K562 (cell line): ENCODE measurements around the gene SDC3. TPM values are rescaled to one million over a fixed set of nuclear protein-coding genes. Genes with fewer than 3 reads are reported as not detected.

Source experiments
- BRF1 ChIP-seq: IDR thresholded peaks from 3 replicates; pipeline ENCODE4 v1.6.1; 2011; ENCODE audit warnings: borderline replicate concordance, mild to moderate bottlenecking; ENCODE audit not compliant: insufficient read length; ENCODE audit errors: extremely low read depth
- CCNT2 ChIP-seq: IDR thresholded peaks from 2 replicates; pipeline ENCODE4 v1.6.1; 2011; ENCODE audit warnings: borderline replicate concordance, low read depth, mild to moderate bottlenecking, moderate library complexity, mixed read lengths, low read length; ENCODE audit not compliant: insufficient read length; ENCODE audit errors: extremely low read depth
- ERF ChIP-seq: fragments of 450-650 bp; formaldehyde crosslinking; IDR thresholded peaks from 2 replicates; pipeline ENCODE4 v1.4.0; 2020; ENCODE audit warnings: mild to moderate bottlenecking, mixed read lengths
- ETV5 ChIP-seq: sonication (generic); formaldehyde crosslinking; IDR thresholded peaks from 2 replicates; pipeline ENCODE4 v1.4.0; 2020; ENCODE audit warnings: low read depth, mild to moderate bottlenecking, missing genetic modification reagents
- FOS ChIP-seq: IDR thresholded peaks from 3 replicates; pipeline ENCODE4 v1.6.1; 2011; ENCODE audit not compliant: insufficient read length; ENCODE audit errors: extremely low read depth
- MCM2 ChIP-seq: fragments of 450-650 bp; IDR thresholded peaks from 2 replicates; pipeline ENCODE4 v1.6.1; 2017; ENCODE audit warnings: low read depth, mild to moderate bottlenecking
- NFXL1 ChIP-seq: fragments of 450-650 bp; formaldehyde crosslinking; IDR thresholded peaks from 2 replicates; pipeline ENCODE4 v1.4.0; 2021; ENCODE audit warnings: mild to moderate bottlenecking
- OTX1 ChIP-seq: fragments of 450-650 bp; formaldehyde crosslinking; IDR thresholded peaks from 2 replicates; pipeline ENCODE4 v1.4.0; 2022; ENCODE audit warnings: mild to moderate bottlenecking
- RAD51 ChIP-seq: fragments of 450-650 bp; IDR thresholded peaks from 2 replicates; pipeline ENCODE4 v1.7.1; 2016; ENCODE audit warnings: low read depth, mild to moderate bottlenecking, borderline replicate concordance
- RBM34 ChIP-seq: fragments of 200-400 bp; formaldehyde crosslinking; IDR thresholded peaks from 2 replicates; pipeline ENCODE4 v1.6.1; 2018; ENCODE audit warnings: low read length, borderline replicate concordance; ENCODE audit not compliant: insufficient read depth
- TAF7 ChIP-seq: fragments of 450-650 bp; IDR thresholded peaks from 2 replicates; pipeline ENCODE4 v1.6.1; 2016; ENCODE audit warnings: missing genetic modification characterization, missing compliant biosample characterization
- ZNF324 ChIP-seq: fragments of 250-450 bp; sonication (Bioruptor Pico); IDR thresholded peaks from 2 replicates; pipeline ENCODE4 v1.4.0; 2020; ENCODE audit warnings: mild to moderate bottlenecking
- polyA plus RNA-seq, 8 experiments: library from polyadenylated mRNA; depleted of rRNA in 4 of 8; stranded (reverse) in 5 of 8; unstranded in 3 of 8; fragments of >200 nt; fragmentation: Nextera tagmentation in 2 of 8; fragmentation: Illumina TruSeq in 1 of 8; extraction: Ambion mirVana in 2 of 8; extraction: Trizol in 1 of 8; gene quantifications; 2 replicates each; pipeline versions ENCODE4 v1.2.1 to v1.2.3, GENCODE V29; 2011 to 2014; ENCODE audit warnings: inconsistent platforms in 1 of 8, missing spikeins in 1 of 8
- total RNA-seq, 7 experiments: library from RNA; depleted of rRNA in 6 of 7; stranded (reverse); fragments of >200 nt in 6 of 7; fragmentation: Illumina TruSeq in 2 of 7; extraction: Trizol in 2 of 7; gene quantifications; 2 replicates each; pipeline versions ENCODE4 v1.2.1 to v1.2.3, GENCODE V29; 2011 to 2021; ENCODE audit warnings: low replicate concordance in 1 of 7
- TF ChIP-seq, protein P1 (sequence below): conservative IDR thresholded peaks from 2 replicates; pipeline ENCODE4 v1.6.1; 2011; ENCODE audit warnings: low read depth, mild to moderate bottlenecking, low read length; ENCODE audit not compliant: control insufficient read depth
- TF ChIP-seq, protein P2 (sequence below): fragments of 250-450 bp; sonication (Bioruptor Pico); IDR thresholded peaks from 2 replicates; pipeline ENCODE4 v1.5.0; 2021; ENCODE audit warnings: mild to moderate bottlenecking, borderline replicate concordance
- TF ChIP-seq, protein P3 (sequence below): fragments of 450-650 bp; formaldehyde crosslinking; IDR thresholded peaks from 2 replicates; pipeline ENCODE4 v1.4.0; 2020; ENCODE audit warnings: mild to moderate bottlenecking, mixed read lengths

Gene SDC3
- total and polyA plus RNA-seq, 9 of the 15 experiments (the other 6 are each of a cell fraction or from before 2014, with no cell fraction given), result 0.38 to 44.1 (median 12.1) TPM

DNA sequence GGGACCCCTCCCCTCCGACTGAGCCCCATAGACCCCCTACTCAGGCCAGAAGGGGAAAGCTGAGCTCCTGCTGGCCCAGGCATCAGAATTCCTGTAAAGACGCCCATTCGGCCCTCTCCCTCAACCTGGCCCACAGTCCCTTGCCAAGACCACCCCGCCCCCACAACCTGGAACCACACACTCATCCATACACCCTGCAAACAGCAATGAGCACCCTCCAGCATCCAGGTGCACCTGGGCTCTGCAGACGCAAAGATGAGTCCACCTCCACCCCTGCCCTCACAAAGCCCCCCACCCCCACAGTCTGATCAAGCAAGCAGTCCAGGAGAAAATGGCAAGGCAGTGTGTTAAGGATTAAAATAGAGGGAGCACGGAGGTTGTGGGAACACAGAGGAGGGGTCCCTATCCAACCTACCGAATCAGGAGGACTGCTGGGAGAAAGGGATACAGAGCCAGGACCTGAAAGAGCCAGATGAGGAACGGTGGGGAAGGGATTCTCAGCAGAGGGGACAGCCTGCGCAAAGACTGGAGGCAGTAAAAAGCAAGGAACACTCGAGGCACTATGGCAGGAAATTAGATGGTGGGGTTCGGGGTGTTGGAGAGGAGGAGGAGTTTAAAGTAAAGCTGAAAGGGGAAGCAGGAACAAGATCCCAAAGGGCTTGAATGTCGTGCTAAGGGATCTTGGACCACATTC is 83.7 kb downstream of the SDC3 start (continued):
- TF ChIP-seq NFXL1 (CRISPR knock-in tag) (no peak), BRF1 (no peak), ZNF324 (CRISPR knock-in tag) (no peak), OTX1 (0 out of 2 replicates have a peak, but pooled peaks have one; percentile 21), CCNT2 (no peak), RBM34 (no peak), RAD51 (no peak), TAF7 (tag) (no peak), MCM2 (no peak), ERF (CRISPR knock-in tag) (no peak), ETV5 (CRISPR knock-in tag) (no peak), FOS (no peak)
- TF ChIP-seq, protein P1, sequence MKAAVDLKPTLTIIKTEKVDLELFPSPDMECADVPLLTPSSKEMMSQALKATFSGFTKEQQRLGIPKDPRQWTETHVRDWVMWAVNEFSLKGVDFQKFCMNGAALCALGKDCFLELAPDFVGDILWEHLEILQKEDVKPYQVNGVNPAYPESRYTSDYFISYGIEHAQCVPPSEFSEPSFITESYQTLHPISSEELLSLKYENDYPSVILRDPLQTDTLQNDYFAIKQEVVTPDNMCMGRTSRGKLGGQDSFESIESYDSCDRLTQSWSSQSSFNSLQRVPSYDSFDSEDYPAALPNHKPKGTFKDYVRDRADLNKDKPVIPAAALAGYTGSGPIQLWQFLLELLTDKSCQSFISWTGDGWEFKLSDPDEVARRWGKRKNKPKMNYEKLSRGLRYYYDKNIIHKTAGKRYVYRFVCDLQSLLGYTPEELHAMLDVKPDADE, result 0 out of 2 replicates have a peak, but pooled peaks have one; percentile 6
- TF ChIP-seq, protein P2, sequence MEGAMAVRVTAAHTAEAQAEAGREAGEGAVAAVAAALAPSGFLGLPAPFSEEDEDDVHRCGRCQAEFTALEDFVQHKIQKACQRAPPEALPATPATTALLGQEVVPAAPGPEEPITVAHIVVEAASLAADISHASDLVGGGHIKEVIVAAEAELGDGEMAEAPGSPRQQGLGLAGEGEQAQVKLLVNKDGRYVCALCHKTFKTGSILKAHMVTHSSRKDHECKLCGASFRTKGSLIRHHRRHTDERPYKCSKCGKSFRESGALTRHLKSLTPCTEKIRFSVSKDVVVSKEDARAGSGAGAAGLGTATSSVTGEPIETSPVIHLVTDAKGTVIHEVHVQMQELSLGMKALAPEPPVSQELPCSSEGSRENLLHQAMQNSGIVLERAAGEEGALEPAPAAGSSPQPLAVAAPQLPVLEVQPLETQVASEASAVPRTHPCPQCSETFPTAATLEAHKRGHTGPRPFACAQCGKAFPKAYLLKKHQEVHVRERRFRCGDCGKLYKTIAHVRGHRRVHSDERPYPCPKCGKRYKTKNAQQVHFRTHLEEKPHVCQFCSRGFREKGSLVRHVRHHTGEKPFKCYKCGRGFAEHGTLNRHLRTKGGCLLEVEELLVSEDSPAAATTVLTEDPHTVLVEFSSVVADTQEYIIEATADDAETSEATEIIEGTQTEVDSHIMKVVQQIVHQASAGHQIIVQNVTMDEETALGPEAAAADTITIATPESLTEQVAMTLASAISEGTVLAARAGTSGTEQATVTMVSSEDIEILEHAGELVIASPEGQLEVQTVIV (CRISPR knock-in tag), result no peak
- TF ChIP-seq, protein P3, sequence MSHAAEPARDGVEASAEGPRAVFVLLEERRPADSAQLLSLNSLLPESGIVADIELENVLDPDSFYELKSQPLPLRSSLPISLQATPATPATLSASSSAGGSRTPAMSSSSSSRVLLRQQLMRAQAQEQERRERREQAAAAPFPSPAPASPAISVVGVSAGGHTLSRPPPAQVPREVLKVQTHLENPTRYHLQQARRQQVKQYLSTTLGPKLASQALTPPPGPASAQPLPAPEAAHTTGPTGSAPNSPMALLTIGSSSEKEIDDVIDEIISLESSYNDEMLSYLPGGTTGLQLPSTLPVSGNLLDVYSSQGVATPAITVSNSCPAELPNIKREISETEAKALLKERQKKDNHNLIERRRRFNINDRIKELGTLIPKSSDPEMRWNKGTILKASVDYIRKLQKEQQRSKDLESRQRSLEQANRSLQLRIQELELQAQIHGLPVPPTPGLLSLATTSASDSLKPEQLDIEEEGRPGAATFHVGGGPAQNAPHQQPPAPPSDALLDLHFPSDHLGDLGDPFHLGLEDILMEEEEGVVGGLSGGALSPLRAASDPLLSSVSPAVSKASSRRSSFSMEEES (CRISPR knock-in tag), result no peak
